Posterior vena cava (tissue), 2 donors: ENCODE measurements around the gene DYSF. TPM values are rescaled to one million over a fixed set of nuclear protein-coding genes. Genes with fewer than 3 reads are reported as not detected.
"Not testable (repeated sequence)": the region's sequence is repeated elsewhere in the genome, so short reads cannot be mapped to it uniquely, and the experiment has no call there.

Experiments used
- DNase-seq: peaks from one replicate; pipeline ENCODE4 v3.0.0-alpha.2; 2020; ENCODE audit warnings: low spot score
- intact Hi-C, 2 donors: fragments of 100-400 bp; cut with DNase I; formaldehyde crosslinking; loops; one replicate each; pipeline versions ENCODE4 v1.14.1 to v1.14.2; 2022 to 2023
- total RNA-seq, 2 donors: library from RNA; stranded (reverse); fragmentation: NEBNext Ultra II Directional; extraction: Animal tissue kit (Norgen Biotek cat#: 25700); gene quantifications; one replicate each; pipeline ENCODE4 v1.2.1, GENCODE V29; 2021
- donor health status: DM: yes; HTN: yes; CAD: no.
- donor health status: DM: yes; HTN: yes; CAD: no.

Gene DYSF
- total RNA-seq, 2 donors from 2014 or later: 42.1 to 46.8 TPM

GRCh38 chr2:71630454-71631328 is 177.3 kb downstream of the DYSF start:
- intact Hi-C loops: loop anchor here in 1 of 2 donors (5.0 kb wide), 1 partner anchor 1642 kb away; no protein-coding TSS in a partner anchor
- no peak for DNase-seq

- intact Hi-C loops: loop anchor here in 1 of 2 donors (5.0 kb wide), 1 partner anchor 1641 kb away; no protein-coding TSS in a partner anchor
- DNase-seq: no peak
Measured at GRCh38 chr2:71631411-71631931, 178.1 kb downstream of the DYSF start.

- intact Hi-C loops: loop anchor here in 1 of 2 donors (5.0 kb wide), 1 partner anchor 1639 kb away; no protein-coding TSS in a partner anchor
- no peak for DNase-seq
Measured at GRCh38 chr2:71633086-71633485, 179.7 kb downstream of the DYSF start.

- intact Hi-C loops: loop anchor here in 1 of 2 donors (5.0 kb wide), 1 partner anchor 1638 kb away; no protein-coding TSS in a partner anchor
- no peak for DNase-seq
Measured at GRCh38 chr2:71634567-71634966, 181.2 kb downstream of the DYSF start.

- DNase-seq: no peak
- intact Hi-C loops: no loop called here
Measured at GRCh38 chr2:71635798-71636197, 182.4 kb downstream of the DYSF start.

GRCh38 chr2:71637168-71637567 is 183.8 kb downstream of the DYSF start:
- DNase-seq: no peak
- intact Hi-C loops: no loop called here

- no peak for DNase-seq
- intact Hi-C loops: no loop called here
Measured at GRCh38 chr2:71637736-71638135, 184.4 kb downstream of the DYSF start.

GRCh38 chr2:71639735-71640134 is 186.4 kb downstream of the DYSF start:
- intact Hi-C loops: no loop called here
- no peak for DNase-seq

GRCh38 chr2:71640489-71640888 is 187.1 kb downstream of the DYSF start:
- intact Hi-C loops: no loop called here
- DNase-seq: no peak

- DNase-seq: no peak
- intact Hi-C loops: no loop called here
Measured at GRCh38 chr2:71643674-71644357, 190.5 kb downstream of the DYSF start.

- intact Hi-C loops: no loop called here
- DNase-seq: no peak
Measured at GRCh38 chr2:71646028-71646427, 192.7 kb downstream of the DYSF start.

- intact Hi-C loops: no loop called here
- DNase-seq: no peak
Measured at GRCh38 chr2:71647356-71647755, 194.0 kb downstream of the DYSF start.

GRCh38 chr2:71655498-71655897 is 202.1 kb downstream of the DYSF start:
- DNase-seq: no peak
- intact Hi-C loops: no loop called here

GRCh38 chr2:71658256-71658655 is 204.9 kb downstream of the DYSF start:
- DNase-seq, intact Hi-C loops: not testable (repeated sequence)

GRCh38 chr2:71658771-71659170 is 205.4 kb downstream of the DYSF start:
- DNase-seq: no peak
- intact Hi-C loops: no loop called here

- no peak for DNase-seq
- intact Hi-C loops: no loop called here
Measured at GRCh38 chr2:71659868-71660518, 206.6 kb downstream of the DYSF start.

GRCh38 chr2:71661782-71662181 is 208.4 kb downstream of the DYSF start:
- intact Hi-C loops: no loop called here
- DNase-seq: no peak

GRCh38 chr2:71662665-71663394 is 209.5 kb downstream of the DYSF start:
- intact Hi-C loops: no loop called here
- no peak for DNase-seq

- intact Hi-C loops: no loop called here
- no peak for DNase-seq
Measured at GRCh38 chr2:71664161-71664560, 210.8 kb downstream of the DYSF start.
